ENCODE measurements around the gene TUBB4B.

Gene TUBB4B

DNA sequence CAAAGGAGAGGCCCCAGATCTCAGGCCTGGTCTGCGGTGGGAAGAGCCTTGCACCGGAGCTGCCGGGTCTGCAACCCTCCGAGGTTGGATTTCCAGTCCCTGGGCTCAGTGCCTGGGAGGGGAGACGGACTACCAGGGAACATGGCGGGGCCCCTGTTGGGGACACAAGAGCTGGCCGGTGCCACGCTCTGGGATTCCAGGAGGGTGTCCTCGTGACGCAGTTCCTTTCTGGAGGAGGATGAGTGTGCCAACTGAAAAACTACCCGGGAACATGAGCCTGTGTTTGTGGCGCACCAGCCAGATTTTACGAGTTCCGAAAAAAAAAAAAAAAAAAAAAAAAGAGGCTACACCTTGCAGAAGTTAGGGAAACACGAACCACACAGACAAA lies 52.0 kb downstream of the TUBB4B start:
- no peak for DNase-seq (ENCODE audit: low read depth in 1 of 2, low spot score in 1 of 2)
